Calu3 (cell line): ENCODE measurements around the gene DHX34. TPM values are rescaled to one million over a fixed set of nuclear protein-coding genes. Genes with fewer than 3 reads are reported as not detected.

ENCODE experiments used
- BruUV-seq: library from RNA; stranded (reverse); fragments of 400-500 nt; replicated peaks from 2 replicates; lab custom pipeline; 2021; lab: Mats Ljungman, UMichigan
- CTCF ChIA-PET: fragments of 300-600 bp; sonication (Branson Sonifier 250); formaldehyde crosslinking; loops from one replicate; lab custom pipeline; 2022; ENCODE audit warnings: antibody characterized with exemption; lab: Charles Lee
- DNase-seq: peaks from one replicate; pipeline ENCODE4 v3.0.0; 2022
- H3K27ac Mint-ChIP-seq: one replicate; pipeline ENCODE4 v1.8.0; 2022; ENCODE audit warnings: mixed read lengths; ENCODE audit not compliant: unreplicated experiment
- H3K27me3 Mint-ChIP-seq: one replicate; pipeline ENCODE4 v1.8.0; 2022; ENCODE audit warnings: mixed read lengths; ENCODE audit not compliant: unreplicated experiment
- H3K36me3 Mint-ChIP-seq: one replicate; pipeline ENCODE4 v1.8.0; 2022; ENCODE audit warnings: mild to moderate bottlenecking, moderate library complexity, mixed read lengths; ENCODE audit not compliant: insufficient read depth, unreplicated experiment
- H3K4me1 Mint-ChIP-seq: one replicate; pipeline ENCODE4 v1.8.0; 2022; ENCODE audit warnings: mild to moderate bottlenecking, low read depth, mixed read lengths; ENCODE audit not compliant: unreplicated experiment
- H3K4me3 Mint-ChIP-seq: one replicate; pipeline ENCODE4 v1.8.0; 2022; ENCODE audit warnings: mild to moderate bottlenecking, low read depth, moderate library complexity, mixed read lengths; ENCODE audit not compliant: unreplicated experiment
- H3K9me3 Mint-ChIP-seq: one replicate; pipeline ENCODE4 v1.8.0; 2022; ENCODE audit warnings: low read depth, mixed read lengths; ENCODE audit not compliant: unreplicated experiment
- CTCF ChIP-seq: fragments of 200-600 bp; IDR thresholded peaks from one replicate; pipeline ENCODE4 v1.8.0; 2022; ENCODE audit warnings: antibody characterized with exemption; ENCODE audit not compliant: unreplicated experiment
- intact Hi-C: fragments of 100-400 bp; cut with micrococcal nuclease; formaldehyde crosslinking; loops from one replicate; pipeline ENCODE4 v1.10.0; 2022; ENCODE audit not compliant: unreplicated experiment
- total RNA-seq: library from RNA; stranded (reverse); gene quantifications from 2 replicates; pipeline ENCODE4 v1.2.3, GENCODE V29; 2022

The DHX34 gene
- total RNA-seq, 1 experiment from 2014 or later, result 51.6 TPM

GRCh38 chr19:47356900-47357299 lies 7.8 kb downstream of the DHX34 start:
- no peaks in the 10 kb centered on the region for H3K27me3 Mint-ChIP-seq
- no peak overlapping the region for H3K4me3 Mint-ChIP-seq
- no peak for DNase-seq
- H3K36me3 Mint-ChIP-seq, result peaks cover 89% of the 10 kb centered on the region
- no peak overlapping the region for H3K27ac Mint-ChIP-seq
- intact Hi-C loops, result no loop called here
- no peaks in the 10 kb centered on the region for H3K9me3 Mint-ChIP-seq
- peaks cover 12% of the 10 kb centered on the region for H3K4me1 Mint-ChIP-seq
- CTCF ChIA-PET, result interaction anchor here (0.8 kb wide), 1 partner anchor 113 kb away, joined by 3 read pairs; no protein-coding TSS in a partner anchor
- TF ChIP-seq CTCF, result no peak
- no TSS peak for BruUV-seq

GRCh38 chr19:47357788-47358680 lies 8.9 kb downstream of the DHX34 start:
- TF ChIP-seq CTCF, result peak; percentile 55
- CTCF ChIA-PET, result no interaction called here
- Mint-ChIP-seq H3K9me3 (no peaks in the 10 kb centered on the region), H3K4me1 (peaks cover under 1% of the 10 kb centered on the region), H3K27ac (no peak overlapping the region), H3K27me3 (no peaks in the 10 kb centered on the region), H3K36me3 (peaks cover 84% of the 10 kb centered on the region), H3K4me3 (no peak overlapping the region)
- intact Hi-C loops, result no loop called here
- DNase-seq, result no peak
- BruUV-seq, result no TSS peak

- no TSS peak for BruUV-seq
- CTCF ChIA-PET, result interaction anchor here (0.5 kb wide), 1 partner anchor 465 kb away, joined by 13 read pairs; no protein-coding TSS in a partner anchor
- intact Hi-C loops, result no loop called here
- TF ChIP-seq CTCF, result no peak
- Mint-ChIP-seq H3K27ac (no peak overlapping the region), H3K27me3 (no peaks in the 10 kb centered on the region), H3K9me3 (no peaks in the 10 kb centered on the region), H3K4me3 (no peak overlapping the region), H3K4me1 (no peaks in the 10 kb centered on the region), H3K36me3 (peaks cover 93% of the 10 kb centered on the region)
- no peak for DNase-seq
These were observed 9.8 kb downstream of the DHX34 start for GRCh38 chr19:47358936-47359335.

GRCh38 chr19:47362321-47362720 lies 13.2 kb downstream of the DHX34 start:
- no peaks in the 10 kb centered on the region for H3K27me3 Mint-ChIP-seq
- H3K36me3 Mint-ChIP-seq, result peaks cover 81% of the 10 kb centered on the region
- H3K9me3 Mint-ChIP-seq, result no peaks in the 10 kb centered on the region
- H3K27ac Mint-ChIP-seq, result no peak overlapping the region
- TF ChIP-seq CTCF, result no peak
- DNase-seq, result no peak
- no TSS peak for BruUV-seq
- CTCF ChIA-PET, result interaction anchor here (0.6 kb wide), 1 partner anchor 88 kb away, joined by 4 read pairs; no protein-coding TSS in a partner anchor
- no peaks in the 10 kb centered on the region for H3K4me1 Mint-ChIP-seq
- H3K4me3 Mint-ChIP-seq, result no peak overlapping the region
- intact Hi-C loops, result no loop called here
